Measurements from ENCODE around the gene CRIM1.

- TF ChIP-seq CTCF (IDR thresholded peaks at IDR 0.05) (no peak), POLR2A (IDR thresholded peaks at IDR 0.05) (no peak), POLR2AphosphoS5 (IDR thresholded peaks at IDR 0.05) (no peak)
Measured at GRCh38 chr2:36553683-36554082, 198.1 kb downstream of the CRIM1 start.
